Globus pallidus (tissue), 1 donor: ENCODE data around the gene IPO4.
A peak's percentile ranks its signal among the peaks of the same experiment; 100 is the strongest.

Experiments
- DNase-seq: peaks from one replicate; pipeline ENCODE4 v3.0.0-alpha.2; 2015; ENCODE audit warnings: low spot score

The IPO4 gene

GRCh38 chr14:24172261-24172860 is 16.3 kb downstream of the IPO4 start:
- no peak for DNase-seq

DNA sequence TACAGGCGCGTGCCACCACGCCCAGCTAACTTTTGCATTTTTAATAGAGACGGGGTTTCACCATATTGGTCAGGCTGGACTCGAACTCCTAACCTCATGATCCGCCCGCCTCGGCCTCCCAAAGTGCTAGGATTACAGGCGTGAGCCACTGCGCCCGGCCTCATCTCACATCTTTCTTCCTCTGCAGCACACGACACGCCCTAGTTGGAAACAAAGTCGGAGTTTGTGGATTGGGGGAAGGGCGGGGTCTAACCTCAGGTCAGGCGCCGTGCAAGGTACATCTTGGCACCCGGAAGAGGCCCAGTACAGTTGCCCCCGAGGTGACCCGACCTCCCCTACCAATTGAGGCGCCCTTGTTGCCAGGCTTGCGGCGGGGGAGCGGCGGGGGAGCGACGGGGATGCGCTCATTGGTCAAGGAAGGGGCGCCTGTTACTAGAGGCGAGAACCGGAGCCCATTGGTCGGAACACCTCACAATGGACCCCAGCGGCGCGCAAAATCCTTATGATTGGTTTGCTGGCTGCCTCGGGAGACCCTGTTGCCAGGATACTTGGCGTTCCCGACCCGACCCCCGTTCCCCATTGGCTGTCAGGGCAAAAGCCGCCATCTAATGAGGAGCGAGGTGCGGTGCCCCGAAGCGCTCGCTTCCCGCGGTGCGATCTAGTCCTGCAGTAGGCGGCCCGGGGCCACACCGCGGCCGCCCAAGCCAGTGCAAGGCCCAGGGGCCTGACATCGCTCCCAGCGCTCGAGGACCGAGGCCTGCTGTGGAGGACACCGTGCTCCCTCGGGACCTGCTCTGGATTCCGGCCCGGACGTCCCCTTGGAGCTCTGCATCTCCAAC is 17.0 kb downstream of the IPO4 start, which contains the start of gene REC8:
REC8 (plus strand) TSS at position 659 of the 839 bp plus-strand sequence. CDS start 473 bp downstream, outside the sequence.
- peak; percentile 92 for DNase-seq

DNA sequence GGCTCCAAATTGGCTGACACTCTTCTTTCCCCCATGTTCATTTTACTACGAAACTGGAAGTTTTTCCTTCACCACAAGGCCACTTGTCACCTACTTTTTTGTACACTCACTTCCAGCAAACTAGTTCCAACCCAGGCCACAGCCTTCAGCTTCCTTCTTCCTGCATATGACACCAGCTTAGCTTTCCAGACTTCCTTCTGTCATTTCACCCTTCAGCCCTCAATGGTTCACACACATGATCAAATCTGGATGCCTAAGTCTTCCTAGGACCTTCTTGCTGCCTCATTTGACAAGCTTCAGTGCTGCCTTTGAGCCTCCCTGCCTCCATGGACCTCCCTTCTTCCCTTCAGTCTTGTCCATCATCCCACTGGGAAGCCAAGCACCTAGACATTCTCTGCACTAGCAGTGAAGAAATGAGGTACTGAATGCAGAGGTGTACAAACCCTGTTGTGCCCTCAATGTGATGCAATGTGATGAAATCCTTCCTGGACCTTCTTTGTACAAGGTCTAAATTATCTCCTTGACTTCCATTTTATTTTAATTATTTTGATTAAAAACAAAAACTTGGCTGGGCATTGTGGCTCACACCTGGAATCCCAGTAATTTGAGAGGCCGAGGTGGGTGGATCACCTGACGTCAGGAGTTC is 21.0 kb downstream of the IPO4 start:
- DNase-seq = no peak

GRCh38 chr14:24165785-24166184 is 22.8 kb downstream of the IPO4 start:
- no peak for DNase-seq

DNA sequence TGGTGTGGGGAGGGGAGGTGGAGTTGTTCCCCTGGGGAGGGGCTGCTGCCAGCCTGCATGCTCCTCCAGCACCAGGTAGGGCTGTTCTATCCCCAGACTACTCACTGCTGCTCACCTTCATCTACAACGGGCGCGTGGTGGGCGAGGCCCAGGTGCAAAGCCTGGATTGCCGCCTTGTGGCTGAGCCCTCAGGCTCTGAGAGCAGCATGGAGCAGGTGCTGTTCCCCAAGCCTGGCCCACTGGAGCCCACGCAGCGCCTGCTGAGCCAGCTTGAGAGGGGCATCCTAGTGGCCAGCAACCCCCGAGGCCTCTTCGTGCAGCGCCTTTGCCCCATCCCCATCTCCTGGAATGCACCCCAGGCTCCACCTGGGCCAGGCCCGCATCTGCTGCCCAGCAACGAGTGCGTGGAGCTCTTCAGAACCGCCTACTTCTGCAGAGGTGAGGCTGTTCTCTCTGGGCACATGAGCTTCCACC is 24.1 kb downstream of the IPO4 start:
- DNase-seq = no peak

DNA sequence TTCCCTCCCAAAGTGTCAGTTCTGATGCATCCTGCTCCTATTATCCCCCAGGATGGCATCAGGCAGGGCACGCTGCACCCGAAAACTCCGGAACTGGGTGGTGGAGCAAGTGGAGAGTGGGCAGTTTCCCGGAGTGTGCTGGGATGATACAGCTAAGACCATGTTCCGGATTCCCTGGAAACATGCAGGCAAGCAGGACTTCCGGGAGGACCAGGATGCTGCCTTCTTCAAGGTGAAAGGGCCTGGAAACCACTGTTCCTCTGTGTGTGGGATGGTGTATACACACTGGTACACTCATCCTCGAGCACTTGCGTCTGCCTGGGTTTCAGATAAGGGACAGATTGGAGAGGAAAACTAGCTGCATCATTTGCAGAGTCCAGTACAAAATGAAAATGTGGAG is 26.5 kb downstream of the IPO4 start:
- DNase-seq = no peak

GRCh38 chr14:24160850-24161804 is 27.5 kb downstream of the IPO4 start, which contains the start of gene IRF9:
Gene IRF9 (plus strand): TSS chr14:24161265. CDS start chr14:24162145, 880 bp downstream.
- peak; percentile 96 for DNase-seq

- no peak for DNase-seq
Observed at GRCh38 chr14:24160499-24160849, 28.1 kb downstream of the IPO4 start.

DNA sequence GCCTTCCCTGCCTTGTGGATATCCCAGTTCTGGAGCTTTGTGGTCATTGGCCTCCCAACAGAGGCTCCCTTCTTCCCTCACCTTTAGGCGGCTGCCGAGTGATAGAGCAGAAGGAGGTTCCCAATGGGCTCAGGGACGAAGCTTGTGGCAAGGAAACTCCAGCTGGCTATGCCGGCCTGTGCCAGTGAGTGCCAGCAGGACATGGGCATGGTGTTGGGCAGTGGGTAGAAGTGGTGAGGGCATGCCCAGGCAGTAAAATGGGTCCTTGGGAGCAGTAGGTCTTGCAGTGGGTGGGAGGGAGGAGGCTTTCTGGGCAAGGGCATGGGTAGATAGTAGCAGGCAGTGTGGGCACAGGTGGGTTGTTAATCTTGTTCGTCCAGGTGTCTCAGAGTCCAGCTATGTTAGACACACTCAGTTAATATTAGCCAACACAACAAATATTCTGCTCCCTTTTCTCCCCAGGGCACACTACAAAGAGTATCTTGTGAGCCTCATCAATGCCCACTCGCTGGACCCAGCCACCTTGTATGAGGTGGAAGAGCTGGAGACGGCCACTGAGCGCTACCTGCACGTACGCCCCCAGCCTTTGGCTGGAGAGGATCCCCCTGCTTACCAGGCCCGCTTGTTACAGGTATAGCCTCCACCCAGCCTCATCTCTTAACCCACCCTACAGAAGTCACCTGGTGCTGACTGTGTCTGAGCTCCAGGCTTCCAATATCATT is 28.7 kb downstream of the IPO4 start:
- DNase-seq = no peak

GRCh38 chr14:24157331-24157730 is 31.3 kb downstream of the IPO4 start:
- no peak for DNase-seq

DNA sequence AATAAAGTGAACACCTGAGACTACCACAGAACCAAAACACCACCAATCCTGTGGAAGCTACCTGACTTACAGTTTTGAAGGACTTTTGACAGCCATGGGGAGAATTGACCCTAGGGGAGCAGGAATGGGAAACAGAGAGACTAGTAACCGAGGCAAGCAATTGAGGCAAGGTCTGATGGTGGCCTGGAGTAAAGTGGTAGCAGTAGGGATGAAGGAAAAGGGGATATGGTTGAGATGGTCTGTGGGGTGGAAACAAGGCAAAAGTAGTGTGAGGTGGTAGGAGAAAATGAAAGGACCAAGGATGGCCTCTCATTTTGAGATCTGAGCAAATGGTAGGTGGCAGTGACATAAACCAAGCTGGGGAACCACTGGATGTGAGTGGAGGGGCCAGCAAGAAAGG is 31.8 kb downstream of the IPO4 start:
- DNase-seq = no peak

GRCh38 chr14:24155100-24155499 is 33.5 kb downstream of the IPO4 start:
- no peak for DNase-seq

DNA sequence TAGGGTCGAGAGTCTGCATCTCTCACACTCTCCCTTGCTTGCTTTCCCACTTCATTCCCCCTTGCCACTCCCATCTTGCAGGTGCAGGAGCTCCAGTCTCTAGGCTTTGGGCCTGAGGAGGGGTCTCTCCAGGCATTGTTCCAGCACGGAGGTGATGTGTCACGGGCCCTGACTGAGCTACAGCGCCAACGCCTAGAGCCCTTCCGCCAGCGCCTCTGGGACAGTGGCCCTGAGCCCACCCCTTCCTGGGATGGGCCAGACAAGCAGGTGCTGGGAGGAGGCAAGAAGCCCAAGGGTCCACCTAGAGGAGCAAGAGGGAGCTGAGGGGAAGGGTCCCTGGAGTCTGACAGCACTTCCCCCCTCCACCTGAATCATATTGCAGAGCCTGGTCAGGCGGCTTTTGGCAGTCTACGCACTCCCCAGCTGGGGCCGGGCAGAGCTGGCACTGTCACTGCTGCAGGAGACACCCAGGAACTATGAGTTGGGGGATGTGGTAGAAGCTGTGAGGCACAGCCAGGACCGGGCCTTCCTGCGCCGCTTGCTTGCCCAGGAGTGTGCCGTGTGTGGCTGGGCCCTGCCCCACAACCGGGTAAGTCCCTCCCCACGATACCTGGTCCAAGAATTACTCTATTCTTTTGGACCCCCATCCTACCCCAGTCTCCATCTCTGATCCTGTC is 37.1 kb downstream of the IPO4 start:
- no peak for DNase-seq

GRCh38 chr14:24150993-24151392 is 37.6 kb downstream of the IPO4 start:
- DNase-seq = no peak

DNA sequence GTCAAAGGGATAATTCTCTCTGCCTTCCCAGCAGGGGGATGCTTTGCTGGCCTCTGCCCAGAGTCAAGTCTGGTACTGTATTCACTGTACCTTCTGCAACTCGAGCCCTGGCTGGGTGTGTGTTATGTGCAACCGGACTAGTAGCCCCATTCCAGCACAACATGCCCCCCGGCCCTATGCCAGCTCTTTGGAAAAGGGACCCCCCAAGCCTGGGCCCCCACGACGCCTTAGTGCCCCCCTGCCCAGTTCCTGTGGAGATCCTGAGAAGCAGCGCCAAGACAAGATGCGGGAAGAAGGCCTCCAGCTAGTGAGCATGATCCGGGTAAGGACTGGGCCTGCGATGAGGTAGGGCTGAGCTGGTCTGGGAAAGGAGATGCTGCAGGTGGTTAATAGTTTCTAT is 38.0 kb downstream of the IPO4 start:
- DNase-seq = no peak

DNA sequence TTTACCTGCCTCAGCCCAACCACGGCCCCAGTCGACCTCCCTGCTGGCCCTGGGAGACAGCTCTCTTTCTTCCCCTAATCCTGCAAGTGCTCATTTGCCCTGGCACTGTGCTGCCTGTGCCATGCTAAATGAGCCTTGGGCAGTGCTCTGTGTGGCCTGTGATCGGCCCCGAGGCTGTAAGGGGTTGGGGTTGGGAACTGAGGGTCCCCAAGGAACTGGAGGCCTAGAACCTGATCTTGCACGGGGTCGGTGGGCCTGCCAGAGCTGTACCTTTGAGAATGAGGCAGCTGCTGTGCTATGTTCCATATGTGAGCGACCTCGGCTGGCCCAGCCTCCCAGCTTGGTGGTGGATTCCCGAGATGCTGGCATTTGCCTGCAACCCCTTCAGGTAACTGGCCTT is 38.6 kb downstream of the IPO4 start:
- DNase-seq = no peak

DNA sequence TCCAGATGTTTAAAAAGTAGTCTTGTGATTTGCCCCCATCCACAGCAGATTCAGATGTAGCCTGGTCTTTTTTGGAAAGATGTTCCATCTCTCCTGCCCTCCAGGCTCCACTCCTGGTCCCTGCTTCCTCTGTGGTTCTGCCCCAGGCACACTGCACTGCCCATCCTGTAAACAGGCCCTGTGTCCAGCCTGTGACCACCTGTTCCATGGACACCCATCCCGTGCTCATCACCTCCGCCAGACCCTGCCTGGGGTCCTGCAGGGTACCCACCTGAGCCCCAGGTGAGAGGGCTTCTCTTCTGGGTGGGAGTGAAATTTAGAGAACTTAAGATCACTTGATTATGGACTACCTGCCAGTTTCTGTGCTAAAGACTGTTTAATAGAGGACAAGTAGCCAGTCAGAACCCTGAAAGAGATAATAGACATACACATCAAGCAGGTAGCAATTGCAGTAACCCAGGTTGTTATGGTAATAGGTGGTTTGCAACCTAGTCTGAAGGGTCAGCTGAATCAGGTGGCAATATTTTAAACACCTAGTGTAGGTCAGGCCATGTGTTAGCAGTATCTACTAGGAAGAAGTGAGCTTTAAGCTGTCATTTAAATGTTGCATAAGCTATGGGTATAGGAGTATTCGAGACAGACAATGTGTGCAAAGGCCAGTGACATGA is 39.2 kb downstream of the IPO4 start:
- DNase-seq = no peak

DNA sequence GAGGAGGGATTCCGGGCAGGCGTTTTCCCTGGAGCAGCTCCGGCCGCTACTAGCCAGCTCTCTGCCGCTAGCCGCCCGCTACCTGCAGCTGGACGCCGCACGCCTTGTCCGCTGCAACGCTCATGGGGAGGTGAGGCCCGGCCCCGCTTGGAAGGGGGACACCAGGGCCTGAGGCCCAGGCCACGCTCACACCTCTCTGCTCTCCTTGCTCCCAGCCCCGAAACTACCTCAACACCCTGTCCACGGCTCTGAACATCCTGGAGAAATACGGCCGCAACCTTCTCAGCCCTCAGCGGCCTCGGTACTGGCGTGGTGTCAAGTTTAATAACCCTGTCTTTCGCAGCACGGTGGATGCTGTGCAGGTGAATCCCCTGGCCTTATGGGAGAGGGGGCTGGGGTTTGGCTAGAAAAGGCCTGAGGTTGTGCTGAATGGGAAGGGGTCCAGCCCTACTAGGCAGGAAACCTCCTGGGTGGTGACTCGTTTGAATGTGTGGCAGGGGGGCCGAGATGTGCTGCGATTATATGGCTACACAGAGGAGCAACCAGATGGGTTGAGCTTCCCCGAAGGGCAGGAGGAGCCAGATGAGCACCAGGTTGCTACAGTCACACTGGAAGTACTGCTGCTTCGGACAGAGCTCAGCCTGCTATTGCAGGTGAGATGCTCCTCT is 40.7 kb downstream of the IPO4 start:
- no peak for DNase-seq
